IMR-90 (cell line): Measurements from ENCODE around the gene PLCB2. TPM values are rescaled to one million over a fixed set of nuclear protein-coding genes. Genes with fewer than 3 reads are reported as not detected.
A peak's percentile ranks its signal among the peaks of the same experiment; 100 is the strongest.

Experiments
- ATAC-seq: fragments of 200-7000 bp; cut with Tn5 transposase; 2 replicates; pipeline ENCODE4 v1.9.1; 2020; ENCODE audit warnings: low read depth, mild to moderate bottlenecking, moderate library complexity
- BruUV-seq: library from RNA; stranded (reverse); fragments of 400-500 nt; replicated peaks from 2 replicates; lab custom pipeline; 2021; lab: Mats Ljungman, UMichigan
- CTCF ChIA-PET: fragments of 300-600 bp; formaldehyde crosslinking; extraction: SDS; loops from one replicate; lab custom pipeline; 2021; ENCODE audit warnings: antibody characterized with exemption; lab: Yijun Ruan, JAX
- POLR2A ChIA-PET: fragments of 300-600 bp; sonication (Branson Sonifier 250); formaldehyde crosslinking; loops from one replicate; lab custom pipeline; 2022; ENCODE audit warnings: antibody characterized with exemption; ENCODE audit not compliant: unreplicated experiment; lab: Charles Lee
- DNase-seq: peaks from one replicate; pipeline ENCODE4 v3.0.0; 2013
- H2AFZ ChIP-seq: replicated peaks from 2 replicates; pipeline ENCODE3; 2013; ENCODE audit warnings: low read length, mild to moderate bottlenecking; ENCODE audit not compliant: poor library complexity
- H2AK5ac ChIP-seq: 2 replicates; pipeline ENCODE4 v1.6.1; 2013; ENCODE audit warnings: low read depth, low read length, inconsistent platforms
- H2AK9ac ChIP-seq: replicated peaks from 2 replicates; pipeline ENCODE3; 2013; ENCODE audit warnings: mild to moderate bottlenecking, low read depth, low read length, moderate library complexity; ENCODE audit not compliant: poor library complexity
- H2BK120ac ChIP-seq: 2 replicates; pipeline ENCODE4 v1.6.1; 2013; ENCODE audit warnings: low read depth, low read length, inconsistent platforms
- H2BK15ac ChIP-seq: 3 replicates; pipeline ENCODE4 v1.6.1; 2013; ENCODE audit warnings: low read depth, low read length, inconsistent platforms
- H2BK20ac ChIP-seq: 2 replicates; pipeline ENCODE4 v1.6.1; 2013; ENCODE audit warnings: low read depth, mild to moderate bottlenecking, inconsistent platforms, low read length, moderate library complexity
- H2BK5ac ChIP-seq: 2 replicates; pipeline ENCODE4 v1.6.1; 2013; ENCODE audit warnings: mild to moderate bottlenecking, low read depth, low read length, inconsistent platforms; ENCODE audit not compliant: poor library complexity, severe bottlenecking
- H3K14ac ChIP-seq: replicated peaks from 2 replicates; pipeline ENCODE4 v1.6.1; 2013; ENCODE audit warnings: low read depth, low read length, inconsistent platforms
- H3K18ac ChIP-seq: 2 replicates; pipeline ENCODE4 v1.6.1; 2013; ENCODE audit warnings: low read depth, low read length, control low read depth
- H3K23ac ChIP-seq: 2 replicates; pipeline ENCODE4 v1.6.1; 2013; ENCODE audit warnings: low read depth, low read length, inconsistent platforms
- H3K27ac ChIP-seq: 2 replicates; pipeline ENCODE4 v1.5.1; 2013; ENCODE audit warnings: mild to moderate bottlenecking, control low read depth, low read length; ENCODE audit not compliant: insufficient read depth
- H3K27me3 ChIP-seq: 2 replicates; pipeline ENCODE4 v1.6.1; 2013; ENCODE audit warnings: low read length; ENCODE audit not compliant: control insufficient read depth, insufficient read depth
- H3K36me3 ChIP-seq: 2 replicates; pipeline ENCODE4 v1.6.1; 2013; ENCODE audit warnings: low read length, mixed read lengths; ENCODE audit not compliant: control insufficient read depth, insufficient read depth
- H3K4ac ChIP-seq: 2 replicates; pipeline ENCODE4 v1.6.1; 2013; ENCODE audit warnings: low read depth, low read length, inconsistent platforms
- H3K4me1 ChIP-seq: 2 replicates; pipeline ENCODE4 v1.6.1; 2013; ENCODE audit warnings: low read length, mixed read lengths; ENCODE audit not compliant: control insufficient read depth, insufficient read depth
- H3K4me2 ChIP-seq: 2 replicates; pipeline ENCODE4 v1.6.1; 2013; ENCODE audit warnings: low read depth, mild to moderate bottlenecking, control low read depth, low read length, moderate library complexity
- H3K4me3 ChIP-seq: 2 replicates; pipeline ENCODE4 v1.5.1; 2013; ENCODE audit warnings: low read depth, mild to moderate bottlenecking, control low read depth, low read length, moderate library complexity; ENCODE audit not compliant: insufficient read depth
- H3K56ac ChIP-seq: 2 replicates; pipeline ENCODE4 v1.6.1; 2013; ENCODE audit warnings: low read length, inconsistent platforms; ENCODE audit not compliant: insufficient read depth; ENCODE audit errors: extremely low read depth
- H3K79me1 ChIP-seq, 2 experiments: 2 replicates each; pipeline ENCODE4 v1.6.1; 2013; ENCODE audit warnings: low read length in 2 of 2, inconsistent platforms in 1 of 2, low read depth in 1 of 2
- H3K9ac ChIP-seq: 2 replicates; pipeline ENCODE4 v1.6.1; 2013; ENCODE audit warnings: low read depth, low read length, control low read depth
- H3K9me1 ChIP-seq: 2 replicates; pipeline ENCODE4 v1.6.1; 2013; ENCODE audit warnings: low read length, inconsistent platforms; ENCODE audit not compliant: insufficient read depth
- H3K9me3 ChIP-seq: 2 replicates; pipeline ENCODE4 v1.6.1; 2013; ENCODE audit warnings: low read length; ENCODE audit not compliant: control insufficient read depth, insufficient read depth
- H4K20me1 ChIP-seq: 2 replicates; pipeline ENCODE4 v1.6.1; 2013; ENCODE audit warnings: low read length, inconsistent platforms; ENCODE audit not compliant: insufficient read depth
- H4K5ac ChIP-seq: 2 replicates; pipeline ENCODE4 v1.6.1; 2013; ENCODE audit warnings: mild to moderate bottlenecking, low read depth, low read length, control low read depth
- H4K8ac ChIP-seq, 2 experiments: 2 replicates each; pipeline ENCODE4 v1.6.1; 2013; ENCODE audit warnings: low read depth in 2 of 2, low read length in 2 of 2, control low read depth in 1 of 2, inconsistent platforms in 1 of 2
- H4K91ac ChIP-seq: 2 replicates; pipeline ENCODE4 v1.6.1; 2013; ENCODE audit warnings: low read depth, low read length, inconsistent platforms; ENCODE audit not compliant: insufficient read depth
- CEBPB ChIP-seq: IDR thresholded peaks from 2 replicates; pipeline ENCODE4 v1.6.1; 2012; ENCODE audit warnings: low read depth, low read length, improper control_type of control experiment
- MAFK ChIP-seq: IDR thresholded peaks from 2 replicates; pipeline ENCODE4 v1.6.1; 2012; ENCODE audit warnings: low read depth, low read length, improper control_type of control experiment
- MXI1 ChIP-seq: IDR thresholded peaks from 2 replicates; pipeline ENCODE4 v1.6.1; 2012; ENCODE audit warnings: low read depth, mild to moderate bottlenecking, low read length, moderate library complexity, borderline replicate concordance
- RAD21 ChIP-seq: IDR thresholded peaks from 2 replicates; pipeline ENCODE4 v1.6.1; 2012; ENCODE audit warnings: low read length, improper control_type of control experiment
- WGBS, 2 experiments: methylation state at CpG; one replicate each; pipeline versions ENCODE4 v1.1.5 to v1.1.7; 2013; ENCODE audit warnings: missing lambda C conversion rate in 2 of 2; ENCODE audit not compliant: insufficient read length in 1 of 2; ENCODE audit errors: extremely low coverage in 2 of 2; 5-methylcytosine and 5-hydroxymethylcytosine counted together
- dilution Hi-C: fragments of 300-500 bp; cut with HindIII; formaldehyde crosslinking; loops from one replicate; pipeline ENCODE4 v1.14.3; 2018; ENCODE audit warnings: low sequenced_read_pairs; ENCODE audit not compliant: unreplicated experiment
- in situ Hi-C: fragments of 300-500 bp; cut with MboI; formaldehyde crosslinking; loops from 3 replicates; pipeline ENCODE4 v1.14.3; 2019; ENCODE audit warnings: low sequenced_read_pairs, inconsistent platforms, mixed read lengths
- intact Hi-C: fragments of 100-400 bp; cut with micrococcal nuclease; formaldehyde crosslinking; loops from 2 replicates; pipeline ENCODE4 v1.10.0; 2022
- polyA plus RNA-seq, 3 experiments: library from polyadenylated mRNA; depleted of rRNA; stranded (reverse); fragments of >200 nt; gene quantifications; 2 replicates each; pipeline ENCODE4 v1.2.3, GENCODE V29; 2012; ENCODE audit warnings: low replicate concordance in 1 of 3
- total RNA-seq: library from RNA; depleted of rRNA; stranded (reverse); fragments of >200 nt; gene quantifications from 2 replicates; pipeline ENCODE4 v1.2.3, GENCODE V29; 2012
- TF ChIP-seq, protein P1 (sequence below): fragments of 150-350 bp; IDR thresholded peaks from 2 replicates; pipeline ENCODE4 v1.6.1; 2017; ENCODE audit warnings: mild to moderate bottlenecking, antibody characterized with exemption, low read length, low read depth

The PLCB2 gene
- total and polyA plus RNA-seq, 2 of the 4 experiments (the other 2 are of a cell fraction): 0.18 to 1.4 TPM

- no peak overlapping the region for H3K14ac ChIP-seq
- 100% methylated on average over 2 of the region's 10 CpGs; no CpG with 5 or more reads in 1 of the 2 experiments for WGBS, 2 experiments
- H3K9ac ChIP-seq: no peak overlapping the region
- H3K36me3 ChIP-seq: no peaks in the 10 kb centered on the region
- H3K27ac ChIP-seq: no peak overlapping the region
- POLR2A ChIA-PET: no interaction called here
- intact Hi-C loops (no loop called here), in situ Hi-C loops (no loop called here), dilution Hi-C loops (no loop called here)
- no peak overlapping the region for H4K5ac ChIP-seq
- H2BK5ac ChIP-seq: no peak overlapping the region
- CTCF ChIA-PET: interaction anchor here (0.6 kb wide), 1 partner anchor 1541 kb away, joined by 4 read pairs; no protein-coding TSS in a partner anchor
- no peaks in the 10 kb centered on the region for H3K9me3 ChIP-seq
- no peak overlapping the region for H2AFZ ChIP-seq
- H3K9me1 ChIP-seq: no peaks in the 10 kb centered on the region
- no peak overlapping the region for H2BK15ac ChIP-seq
- H2BK120ac ChIP-seq: no peak overlapping the region
- no peak overlapping the region for H3K56ac ChIP-seq
- H3K23ac ChIP-seq: no peak overlapping the region
- ATAC-seq (no peak), DNase-seq (no peak)
- BruUV-seq: no TSS peak
- H2AK5ac ChIP-seq: no peak overlapping the region
- no peaks in the 10 kb centered on the region for H4K20me1 ChIP-seq
- no peak overlapping the region for H3K18ac ChIP-seq
- no peak overlapping the region for H4K8ac ChIP-seq
- H2AK9ac ChIP-seq: peak overlapping the region; percentile 57
- TF ChIP-seq MXI1 (no peak), CEBPB (peak; percentile 31; the same call in 1 of the 2 replicates), MAFK (no peak), RAD21 (no peak)
- TF ChIP-seq, protein P1, sequence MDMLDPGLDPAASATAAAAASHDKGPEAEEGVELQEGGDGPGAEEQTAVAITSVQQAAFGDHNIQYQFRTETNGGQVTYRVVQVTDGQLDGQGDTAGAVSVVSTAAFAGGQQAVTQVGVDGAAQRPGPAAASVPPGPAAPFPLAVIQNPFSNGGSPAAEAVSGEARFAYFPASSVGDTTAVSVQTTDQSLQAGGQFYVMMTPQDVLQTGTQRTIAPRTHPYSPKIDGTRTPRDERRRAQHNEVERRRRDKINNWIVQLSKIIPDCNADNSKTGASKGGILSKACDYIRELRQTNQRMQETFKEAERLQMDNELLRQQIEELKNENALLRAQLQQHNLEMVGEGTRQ: no peak
- no peak overlapping the region for H3K4me2 ChIP-seq
- no peak overlapping the region for H4K91ac ChIP-seq
- no peak overlapping the region for H3K4ac ChIP-seq
- H3K4me3 ChIP-seq: no peak overlapping the region
- H2BK20ac ChIP-seq: no peak overlapping the region
- peaks cover 3% of the 10 kb centered on the region; the same call in 1 of the 2 replicates for H3K4me1 ChIP-seq
- H3K79me1 ChIP-seq: no peaks in the 10 kb centered on the region
- H3K27me3 ChIP-seq: peaks cover 23% of the 10 kb centered on the region; the same call in 1 of the 2 replicates
Measured at GRCh38 chr15:40240619-40241221, 67.0 kb downstream of the PLCB2 start.
